B cell (primary cell): ENCODE results near the gene EXOC4. TPM values are rescaled to one million over a fixed set of nuclear protein-coding genes. Genes with fewer than 3 reads are reported as not detected.

Experiments
- ATAC-seq: fragments of 200-7000 bp; cut with Tn5 transposase; one replicate; pipeline ENCODE4 v1.10.0; 2021; ENCODE audit warnings: low read depth, mild to moderate bottlenecking, moderate number of reproducible peaks, moderate library complexity
- CTCF ChIA-PET: fragments of 350-600 bp; sonication (Branson Sonifier 250); formaldehyde crosslinking; loops from one replicate; lab custom pipeline; 2021; ENCODE audit warnings: antibody characterized with exemption, inconsistent platforms; lab: Charles Lee
- POLR2A ChIA-PET: fragments of 350-600 bp; sonication (Branson Sonifier 250); formaldehyde crosslinking; loops from one replicate; lab custom pipeline; 2021; ENCODE audit warnings: antibody characterized with exemption; lab: Charles Lee
- DNase-seq: peaks from one replicate; pipeline ENCODE4 v3.0.0; 2013
- H2AFZ ChIP-seq: 2 replicates; pipeline ENCODE4 v1.6.1; 2012; ENCODE audit warnings: mild to moderate bottlenecking, low read depth, low read length; ENCODE audit not compliant: insufficient read depth, poor library complexity, severe bottlenecking
- H3K27ac ChIP-seq, 2 donors: 1 replicate in 1 of 2; 2 replicates in 1 of 2; pipeline ENCODE4 v1.5.1; 2012 to 2013; ENCODE audit warnings: low read length in 2 of 2, mild to moderate bottlenecking in 2 of 2, moderate library complexity in 1 of 2
- H3K27me3 ChIP-seq, 4 experiments: fragments of 200-600 bp in 1 of 4; sonication (generic) in 1 of 4; replicated peaks in 1 of 4; 1 replicate in 2 of 4; 2 replicates in 2 of 4; pipeline versions ENCODE4 v1.6.1 to v1.7.0; 2013 to 2016; ENCODE audit warnings: low read length in 3 of 4, mild to moderate bottlenecking in 2 of 4, mixed read lengths in 1 of 4, moderate library complexity in 1 of 4; ENCODE audit not compliant: insufficient read depth in 4 of 4, control insufficient read depth in 3 of 4; ENCODE audit errors: control extremely low read depth in 1 of 4
- H3K36me3 ChIP-seq, 2 experiments: replicated peaks in 1 of 2; 1 replicate in 1 of 2; 2 replicates in 1 of 2; pipeline versions ENCODE4 v1.6.1 to v1.7.1; 2013; ENCODE audit warnings: low read length in 1 of 2; ENCODE audit not compliant: insufficient read depth in 2 of 2, control insufficient read depth in 1 of 2; ENCODE audit errors: control extremely low read depth in 1 of 2, extremely low read depth in 1 of 2
- H3K4me1 ChIP-seq, 2 donors: fragments of 200-600 bp in 1 of 2; sonication (generic) in 1 of 2; 1 replicate in 1 of 2; 2 replicates in 1 of 2; pipeline versions ENCODE4 v1.5.1 to v1.6.1; 2013 to 2017; ENCODE audit warnings: low read length in 2 of 2; ENCODE audit not compliant: control insufficient read depth in 2 of 2, insufficient read depth in 2 of 2
- H3K4me2 ChIP-seq: replicated peaks from 2 replicates; pipeline ENCODE3; 2012; ENCODE audit warnings: mild to moderate bottlenecking, low read depth, low read length; ENCODE audit not compliant: poor library complexity, severe bottlenecking
- H3K4me3 ChIP-seq, 5 experiments: fragments of 200-600 bp in 1 of 5; sonication (generic) in 1 of 5; 1 replicate in 3 of 5; 2 replicates in 2 of 5; pipeline versions ENCODE4 v1.5.1 to v1.7.0; 2011 to 2016; ENCODE audit warnings: low read length in 4 of 5, mild to moderate bottlenecking in 4 of 5, low read depth in 2 of 5, control low read depth in 1 of 5, moderate library complexity in 1 of 5; ENCODE audit not compliant: insufficient read depth in 1 of 5; ENCODE audit errors: control extremely low read depth in 1 of 5, extremely low read depth in 1 of 5
- H3K79me2 ChIP-seq: fragments of 200-600 bp; sonication (generic); one replicate; pipeline ENCODE4 v1.6.0; 2016; ENCODE audit warnings: low read length; ENCODE audit not compliant: control insufficient read depth, insufficient read depth
- H3K9ac ChIP-seq: fragments of 200-600 bp; sonication (generic); 2 replicates; pipeline ENCODE4 v1.6.1; 2017; ENCODE audit warnings: mild to moderate bottlenecking, low read length, moderate library complexity
- H3K9me3 ChIP-seq, 3 donors: one replicate each; pipeline versions ENCODE4 v1.6.1 to v1.7.1; 2013; ENCODE audit warnings: low read length in 2 of 3; ENCODE audit not compliant: control insufficient read depth in 2 of 3, insufficient read depth in 1 of 3; ENCODE audit errors: control extremely low read depth in 1 of 3
- H4K20me1 ChIP-seq: 2 replicates; pipeline ENCODE4 v1.6.0; 2012; ENCODE audit warnings: mild to moderate bottlenecking, low read length; ENCODE audit not compliant: insufficient read depth, control insufficient read depth, poor library complexity, severe bottlenecking
- H3K27ac Mint-ChIP-seq: one replicate; pipeline ENCODE4 v1.8.0; 2021; ENCODE audit warnings: mixed read lengths
- H3K27me3 Mint-ChIP-seq: one replicate; pipeline ENCODE4 v1.8.0; 2021; ENCODE audit warnings: mixed read lengths
- H3K4me1 Mint-ChIP-seq: one replicate; pipeline ENCODE4 v1.8.0; 2021; ENCODE audit warnings: mixed read lengths
- H3K4me3 Mint-ChIP-seq: one replicate; pipeline ENCODE4 v1.8.0; 2021; ENCODE audit warnings: mixed read lengths
- H3K9me3 Mint-ChIP-seq: one replicate; pipeline ENCODE4 v1.8.0; 2022; ENCODE audit warnings: mixed read lengths; ENCODE audit not compliant: insufficient read depth
- EZH2 ChIP-seq: IDR thresholded peaks from 2 replicates; pipeline ENCODE4 v1.6.1; 2012; ENCODE audit warnings: borderline replicate concordance, low read depth, mild to moderate bottlenecking, moderate library complexity, low read length; ENCODE audit not compliant: insufficient read depth, poor library complexity, severe bottlenecking
- WGBS: methylation state at CpG from one replicate; pipeline ENCODE4 v1.1.5; 2013; ENCODE audit warnings: missing lambda C conversion rate; ENCODE audit not compliant: insufficient coverage; 5-methylcytosine and 5-hydroxymethylcytosine counted together
- intact Hi-C: fragments of 100-400 bp; cut with micrococcal nuclease; formaldehyde crosslinking; loops from one replicate; pipeline ENCODE4 v1.10.0; 2022
- polyA plus RNA-seq: library from polyadenylated mRNA; depleted of rRNA; stranded (reverse); fragments of >200 nt; gene quantifications from 2 replicates; pipeline ENCODE4 v1.2.3, GENCODE V29; 2012
- total RNA-seq, 2 donors: library from RNA; stranded (reverse); fragments of 120-200 nt in 1 of 2; gene quantifications; 1 replicate in 1 of 2; 2 replicates in 1 of 2; pipeline versions ENCODE4 v1.2.3 to v1.2.4, GENCODE V29; 2013 to 2022
- TF ChIP-seq, protein P1 (sequence below): fragments of 200-600 bp; IDR thresholded peaks from one replicate; pipeline ENCODE4 v1.8.0; 2022; ENCODE audit warnings: antibody characterized with exemption, mild to moderate bottlenecking

Gene EXOC4
- total and polyA plus RNA-seq, 2 donors (not counting 1 experiment from before 2014, with no cell fraction given) = 16.7 to 135 TPM

DNA sequence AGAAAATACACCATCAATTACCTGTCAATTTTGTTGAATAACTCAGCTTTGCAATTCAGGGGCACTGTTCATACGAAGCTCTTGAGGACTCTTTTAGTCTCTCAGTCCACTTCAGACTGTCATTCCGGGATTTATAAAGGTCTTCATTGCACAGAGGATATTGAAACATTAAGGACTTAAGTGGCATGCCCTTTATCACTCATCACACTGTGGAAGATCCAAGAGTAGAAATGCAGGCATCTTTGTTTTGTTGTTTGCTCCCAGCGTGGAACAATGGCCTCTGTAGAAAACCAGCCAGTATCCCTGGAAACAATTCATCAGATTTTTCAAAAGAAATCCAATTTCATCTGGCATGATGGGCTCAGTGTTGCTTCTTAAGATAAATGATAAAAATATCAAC lies 808.0 kb downstream of the EXOC4 start:
- TF ChIP-seq, protein P1, sequence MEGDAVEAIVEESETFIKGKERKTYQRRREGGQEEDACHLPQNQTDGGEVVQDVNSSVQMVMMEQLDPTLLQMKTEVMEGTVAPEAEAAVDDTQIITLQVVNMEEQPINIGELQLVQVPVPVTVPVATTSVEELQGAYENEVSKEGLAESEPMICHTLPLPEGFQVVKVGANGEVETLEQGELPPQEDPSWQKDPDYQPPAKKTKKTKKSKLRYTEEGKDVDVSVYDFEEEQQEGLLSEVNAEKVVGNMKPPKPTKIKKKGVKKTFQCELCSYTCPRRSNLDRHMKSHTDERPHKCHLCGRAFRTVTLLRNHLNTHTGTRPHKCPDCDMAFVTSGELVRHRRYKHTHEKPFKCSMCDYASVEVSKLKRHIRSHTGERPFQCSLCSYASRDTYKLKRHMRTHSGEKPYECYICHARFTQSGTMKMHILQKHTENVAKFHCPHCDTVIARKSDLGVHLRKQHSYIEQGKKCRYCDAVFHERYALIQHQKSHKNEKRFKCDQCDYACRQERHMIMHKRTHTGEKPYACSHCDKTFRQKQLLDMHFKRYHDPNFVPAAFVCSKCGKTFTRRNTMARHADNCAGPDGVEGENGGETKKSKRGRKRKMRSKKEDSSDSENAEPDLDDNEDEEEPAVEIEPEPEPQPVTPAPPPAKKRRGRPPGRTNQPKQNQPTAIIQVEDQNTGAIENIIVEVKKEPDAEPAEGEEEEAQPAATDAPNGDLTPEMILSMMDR = no peak
- no peak for TF ChIP-seq EZH2
- Histone ChIP-seq H4K20me1 (no peaks in the 10 kb centered on the region), H3K4me1 (no peaks in the 10 kb centered on the region), H2AFZ (no peak overlapping the region), H3K36me3 (peaks cover 0 to 1% of the 10 kb centered on the region in 2 experiments), H3K9me3 (no peaks in the 10 kb centered on the region), H3K27me3 (no peaks in the 10 kb centered on the region), H3K27ac (no peak overlapping the region), H3K79me2 (no peaks in the 10 kb centered on the region), H3K9ac (no peak overlapping the region), H3K4me3 (no peak overlapping the region), H3K4me2 (no peak overlapping the region)
- Mint-ChIP-seq H3K4me1 (no peaks in the 10 kb centered on the region), H3K9me3 (no peaks in the 10 kb centered on the region), H3K27me3 (no peaks in the 10 kb centered on the region), H3K4me3 (no peak overlapping the region), H3K27ac (no peak overlapping the region)
- POLR2A ChIA-PET = no interaction called here
- CTCF ChIA-PET = no interaction called here
- intact Hi-C loops = no loop called here
- no peak for ATAC-seq
- WGBS = 100% methylated on average over 1 of the region's 3 CpGs
- no peak for DNase-seq

DNA sequence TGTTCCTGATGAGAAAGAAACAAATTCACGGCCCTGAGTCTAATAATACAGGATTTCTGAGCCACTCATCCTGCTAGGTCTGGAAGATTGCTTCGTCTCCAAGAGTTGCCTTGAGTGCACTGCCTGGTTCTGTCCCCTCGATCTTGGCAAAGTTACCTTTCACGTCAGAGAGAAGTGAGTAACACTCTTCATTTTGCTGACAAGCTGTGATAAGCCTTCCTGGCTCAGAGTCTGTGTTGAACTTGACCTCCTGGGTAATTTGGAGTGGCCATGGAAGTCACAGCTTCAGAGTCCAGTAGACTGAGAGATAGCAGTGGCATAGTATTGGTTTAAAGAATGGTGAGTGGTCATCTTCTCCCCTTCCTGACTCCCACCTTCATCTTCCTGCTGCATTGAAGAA lies 809.6 kb downstream of the EXOC4 start:
- Histone ChIP-seq H3K27ac (no peak overlapping the region), H3K27me3 (no peaks in the 10 kb centered on the region), H3K4me3 (no peak overlapping the region), H4K20me1 (no peaks in the 10 kb centered on the region), H3K79me2 (no peaks in the 10 kb centered on the region), H3K4me2 (no peak overlapping the region), H2AFZ (no peak overlapping the region), H3K36me3 (peaks cover 0 to 6% of the 10 kb centered on the region in 2 experiments), H3K4me1 (no peaks in the 10 kb centered on the region), H3K9me3 (no peaks in the 10 kb centered on the region), H3K9ac (no peak overlapping the region)
- ATAC-seq (no peak), DNase-seq (no peak)
- ChIA-PET CTCF (no interaction called here), POLR2A (no interaction called here)
- WGBS = 100% methylated on average over 4 of the region's 4 CpGs
- Mint-ChIP-seq H3K9me3 (no peaks in the 10 kb centered on the region), H3K4me3 (no peak overlapping the region), H3K27ac (no peak overlapping the region), H3K4me1 (no peaks in the 10 kb centered on the region), H3K27me3 (no peaks in the 10 kb centered on the region)
- TF ChIP-seq EZH2 = no peak
- TF ChIP-seq, protein P1 = no peak
- intact Hi-C loops = no loop called here
